GM19463 (cell line): ENCODE data around the gene GAL3ST3.
"Not testable (repeated sequence)": the region's sequence is repeated elsewhere in the genome, so short reads cannot be mapped to it uniquely, and the experiment has no call there.

Source experiments
- ATAC-seq: cut with Tn5 transposase; IDR thresholded peaks from one replicate; pipeline ENCODE4 v1.9.1; 2021; ENCODE audit warnings: mild to moderate bottlenecking, moderate library complexity; ENCODE audit not compliant: unreplicated experiment

GAL3ST3 gene

GRCh38 chr11:66045177-66045639 is 3.8 kb downstream of the GAL3ST3 start:
- peak; percentile 67 for ATAC-seq

GRCh38 chr11:66044757-66045156 is 4.2 kb downstream of the GAL3ST3 start:
- ATAC-seq: peak; percentile 17

GRCh38 chr11:66042996-66043906 is 5.7 kb downstream of the GAL3ST3 start:
- ATAC-seq: no peak

GRCh38 chr11:66042227-66042995 is 6.5 kb downstream of the GAL3ST3 start:
- no peak for ATAC-seq

GRCh38 chr11:66039765-66040164 is 9.2 kb downstream of the GAL3ST3 start:
- no peak for ATAC-seq

GRCh38 chr11:66037327-66037726 is 11.6 kb downstream of the GAL3ST3 start:
- no peak for ATAC-seq

- ATAC-seq: no peak
Measured at GRCh38 chr11:66036334-66036710, 12.6 kb downstream of the GAL3ST3 start.

- no peak for ATAC-seq
Measured at GRCh38 chr11:66035653-66036333, 13.2 kb downstream of the GAL3ST3 start.

GRCh38 chr11:66032957-66033735 is 15.8 kb downstream of the GAL3ST3 start:
- ATAC-seq: no peak

GRCh38 chr11:66026017-66026529 is 22.9 kb downstream of the GAL3ST3 start, which contains the start of gene CATSPER1:
Gene CATSPER1, minus strand, starts transcription at chr11:66026479. Its CDS starts 100 bp downstream, at chr11:66026379.
- no peak for ATAC-seq

GRCh38 chr11:66023186-66023440 is 25.8 kb downstream of the GAL3ST3 start:
- not testable (repeated sequence) for ATAC-seq

GRCh38 chr11:66022401-66023185 is 26.4 kb downstream of the GAL3ST3 start:
- ATAC-seq: no peak

- ATAC-seq: no peak
Measured at GRCh38 chr11:66020618-66021357, 28.2 kb downstream of the GAL3ST3 start.

GRCh38 chr11:66020212-66020611 is 28.7 kb downstream of the GAL3ST3 start:
- no peak for ATAC-seq

- ATAC-seq: no peak
Measured at GRCh38 chr11:66017321-66017720, 31.6 kb downstream of the GAL3ST3 start.

- ATAC-seq: no peak
Measured at GRCh38 chr11:66016793-66017177, 32.2 kb downstream of the GAL3ST3 start.

- ATAC-seq: no peak
Measured at GRCh38 chr11:66015936-66016792, 32.8 kb downstream of the GAL3ST3 start.

GRCh38 chr11:66015454-66015881 is 33.5 kb downstream of the GAL3ST3 start:
- ATAC-seq: no peak
